SU-DHL-6 (cell line): ENCODE measurements around the gene NOTCH4.

Experiments
- H2AFZ ChIP-seq: fragments of 200-600 bp; sonication (generic); 2 replicates; pipeline ENCODE4 v1.6.1; 2014; ENCODE audit warnings: low read depth, mild to moderate bottlenecking, moderate library complexity, mixed read lengths, antibody characterized with exemption, low read length; ENCODE audit not compliant: severe bottlenecking
- H3F3A ChIP-seq: fragments of 200-600 bp; shearing (Covaris generic); 2 replicates; pipeline ENCODE4 v1.6.0; 2016; ENCODE audit warnings: antibody characterized with exemption, mild to moderate bottlenecking; ENCODE audit not compliant: insufficient read depth
- H3K27ac ChIP-seq: fragments of 200-600 bp; sonication (generic); 2 replicates; pipeline ENCODE4 v1.5.1; 2016; ENCODE audit warnings: low read depth, mild to moderate bottlenecking, low read length, moderate library complexity, mixed read lengths
- H3K27me3 ChIP-seq: fragments of 200-600 bp; sonication (generic), shearing (Covaris generic); 2 replicates; pipeline ENCODE4 v1.6.0; 2014; ENCODE audit warnings: mild to moderate bottlenecking, low read length
- H3K36me3 ChIP-seq: fragments of 200-600 bp; sonication (generic); 2 replicates; pipeline ENCODE4 v1.6.1; 2014; ENCODE audit warnings: mild to moderate bottlenecking, low read length, mixed read lengths
- H3K4me2 ChIP-seq: fragments of 300-600, 200-600 bp; shearing (Covaris generic), sonication (generic); 2 replicates; pipeline ENCODE4 v1.6.0; 2014; ENCODE audit warnings: low read length, low read depth, mild to moderate bottlenecking; ENCODE audit not compliant: poor library complexity, severe bottlenecking
- H3K4me3 ChIP-seq: fragments of 200-600 bp; sonication (generic); 2 replicates; pipeline ENCODE4 v1.5.1; 2014; ENCODE audit warnings: antibody characterized with exemption, low read length, mild to moderate bottlenecking, mixed read lengths; ENCODE audit not compliant: insufficient read depth, poor library complexity, severe bottlenecking
- H3K79me2 ChIP-seq: fragments of 200-600 bp; sonication (generic); 2 replicates; pipeline ENCODE4 v1.6.1; 2014; ENCODE audit warnings: mild to moderate bottlenecking, low read length, moderate library complexity; ENCODE audit not compliant: insufficient read depth
- H3K9ac ChIP-seq: fragments of 200-600 bp; sonication (generic); 2 replicates; pipeline ENCODE4 v1.7.0; 2014; ENCODE audit warnings: mild to moderate bottlenecking, low read length
- H3K9me2 ChIP-seq: fragments of 200-600 bp; sonication (generic); replicated peaks from 2 replicates; pipeline ENCODE4 v1.6.1; 2014; ENCODE audit warnings: low read length; ENCODE audit not compliant: insufficient read depth
- H3K9me3 ChIP-seq: fragments of 200-600 bp; sonication (generic); 2 replicates; pipeline ENCODE4 v1.6.1; 2014; ENCODE audit warnings: low read length, mixed read lengths; ENCODE audit not compliant: insufficient read depth
- H4K20me1 ChIP-seq: fragments of 200-600 bp; sonication (generic); 2 replicates; pipeline ENCODE4 v1.6.1; 2014; ENCODE audit warnings: low read depth, mild to moderate bottlenecking, antibody characterized with exemption, low read length, moderate library complexity, mixed read lengths
- EZH2phosphoT487 ChIP-seq: fragments of 200-600 bp; sonication (generic), shearing (Covaris generic); conservative IDR thresholded peaks from 2 replicates; pipeline ENCODE4 v1.6.1; 2018; ENCODE audit warnings: mild to moderate bottlenecking, antibody characterized with exemption, low read length, moderate library complexity, mixed read lengths
- TF ChIP-seq, protein P1 (sequence below): fragments of 200-600 bp; sonication (generic); IDR thresholded peaks from one replicate; pipeline ENCODE4 v1.5.1; 2017; ENCODE audit warnings: antibody characterized with exemption, mild to moderate bottlenecking, low read length, moderate library complexity; ENCODE audit not compliant: insufficient read depth, poor library complexity, severe bottlenecking

The NOTCH4 gene

GRCh38 chr6:32178547-32179440 is 45.1 kb downstream of the NOTCH4 start:
- Histone ChIP-seq H3K36me3 (no peaks in the 10 kb centered on the region), H2AFZ (peak overlapping the region; percentile 12), H3K9me3 (no peaks in the 10 kb centered on the region), H3K27ac (peak overlapping the region; percentile 44), H3K9me2 (no peaks in the 10 kb centered on the region), H3K27me3 (no peaks in the 10 kb centered on the region), H3K9ac (peak overlapping the region; percentile 72), H4K20me1 (no peaks in the 10 kb centered on the region), H3K79me2 (peaks cover 31% of the 10 kb centered on the region), H3F3A (peaks cover 16% of the 10 kb centered on the region), H3K4me3 (peak overlapping the region; percentile 68), H3K4me2 (peak overlapping the region; percentile 93)
- TF ChIP-seq EZH2phosphoT487, result no peak
- TF ChIP-seq, protein P1, sequence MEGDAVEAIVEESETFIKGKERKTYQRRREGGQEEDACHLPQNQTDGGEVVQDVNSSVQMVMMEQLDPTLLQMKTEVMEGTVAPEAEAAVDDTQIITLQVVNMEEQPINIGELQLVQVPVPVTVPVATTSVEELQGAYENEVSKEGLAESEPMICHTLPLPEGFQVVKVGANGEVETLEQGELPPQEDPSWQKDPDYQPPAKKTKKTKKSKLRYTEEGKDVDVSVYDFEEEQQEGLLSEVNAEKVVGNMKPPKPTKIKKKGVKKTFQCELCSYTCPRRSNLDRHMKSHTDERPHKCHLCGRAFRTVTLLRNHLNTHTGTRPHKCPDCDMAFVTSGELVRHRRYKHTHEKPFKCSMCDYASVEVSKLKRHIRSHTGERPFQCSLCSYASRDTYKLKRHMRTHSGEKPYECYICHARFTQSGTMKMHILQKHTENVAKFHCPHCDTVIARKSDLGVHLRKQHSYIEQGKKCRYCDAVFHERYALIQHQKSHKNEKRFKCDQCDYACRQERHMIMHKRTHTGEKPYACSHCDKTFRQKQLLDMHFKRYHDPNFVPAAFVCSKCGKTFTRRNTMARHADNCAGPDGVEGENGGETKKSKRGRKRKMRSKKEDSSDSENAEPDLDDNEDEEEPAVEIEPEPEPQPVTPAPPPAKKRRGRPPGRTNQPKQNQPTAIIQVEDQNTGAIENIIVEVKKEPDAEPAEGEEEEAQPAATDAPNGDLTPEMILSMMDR, result no peak

GRCh38 chr6:32177788-32178546 is 45.9 kb downstream of the NOTCH4 start, which contains the start of gene RNF5:
RNF5 (plus strand) TSS chr6:32178405; CDS start chr6:32178512, 107 bp downstream.
- H3K9me3 ChIP-seq, result no peaks in the 10 kb centered on the region
- H3K27ac ChIP-seq, result peak within 1 kb of the TSS; percentile 81
- peak within 1 kb of the TSS; percentile 59 for H2AFZ ChIP-seq
- peak within 1 kb of the TSS; percentile 88 for H3K9ac ChIP-seq
- no peaks in the 10 kb centered on the region for H3K36me3 ChIP-seq
- H3K79me2 ChIP-seq, result peaks cover 31% of the 10 kb centered on the region
- no peak for TF ChIP-seq EZH2phosphoT487
- TF ChIP-seq, protein P1, result no peak
- peak within 1 kb of the TSS; percentile 86 for H3K4me3 ChIP-seq
- peak within 1 kb of the TSS; percentile 93 for H3K4me2 ChIP-seq
- no peaks in the 10 kb centered on the region for H3K9me2 ChIP-seq
- H4K20me1 ChIP-seq, result no peaks in the 10 kb centered on the region
- no peaks in the 10 kb centered on the region for H3K27me3 ChIP-seq
- H3F3A ChIP-seq, result peaks cover 16% of the 10 kb centered on the region

DNA sequence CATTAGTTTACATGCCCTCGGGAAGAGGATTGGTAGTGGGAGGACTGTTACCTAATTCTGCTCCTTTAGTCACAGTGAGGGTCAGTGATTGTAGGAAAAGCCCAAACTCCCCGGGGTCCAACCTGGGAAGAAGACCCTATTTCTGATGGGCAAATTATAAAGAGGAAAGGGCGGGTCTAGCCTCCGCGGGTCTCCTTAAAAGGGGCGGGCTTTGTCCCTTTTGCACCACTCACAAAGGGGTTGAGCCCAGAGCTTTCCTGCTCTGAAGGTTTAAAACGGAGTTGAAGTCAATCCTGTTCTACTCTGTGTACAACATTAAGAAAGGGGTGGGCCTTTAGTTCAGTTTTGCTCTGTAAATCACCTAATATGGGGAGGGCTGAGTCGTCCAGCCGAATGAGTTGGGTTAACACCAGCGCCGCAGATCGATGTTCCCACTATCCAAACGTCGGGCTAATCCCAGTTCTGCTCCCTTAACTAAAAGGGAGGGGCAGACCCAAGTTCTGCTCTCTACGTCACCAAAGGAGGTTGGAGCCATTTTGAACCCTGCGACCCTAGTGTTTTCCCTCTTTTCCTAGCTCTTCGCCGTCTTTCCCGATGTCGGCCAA is 46.6 kb downstream of the NOTCH4 start:
- no peaks in the 10 kb centered on the region for H3K36me3 ChIP-seq
- no peaks in the 10 kb centered on the region for H3K9me2 ChIP-seq
- H3K79me2 ChIP-seq, result peaks cover 31% of the 10 kb centered on the region
- no peaks in the 10 kb centered on the region for H4K20me1 ChIP-seq
- H3K4me2 ChIP-seq, result peak overlapping the region; percentile 73
- H3K9ac ChIP-seq, result peak overlapping the region; percentile 88
- no peak for TF ChIP-seq EZH2phosphoT487
- TF ChIP-seq, protein P1, result no peak
- H3K9me3 ChIP-seq, result no peaks in the 10 kb centered on the region
- peak overlapping the region; percentile 86 for H3K4me3 ChIP-seq
- peak overlapping the region; percentile 81 for H3K27ac ChIP-seq
- peak overlapping the region; percentile 59 for H2AFZ ChIP-seq
- no peaks in the 10 kb centered on the region for H3K27me3 ChIP-seq
- peaks cover 16% of the 10 kb centered on the region for H3F3A ChIP-seq
